Endodermal cell (in vitro differentiated cells): ENCODE measurements around the gene AMN1. TPM values are rescaled to one million over a fixed set of nuclear protein-coding genes. Genes with fewer than 3 reads are reported as not detected.

ENCODE experiments used
- DNase-seq: peaks from one replicate; pipeline ENCODE4 v3.0.0-alpha.2; 2017
- H3K27ac ChIP-seq: 2 replicates; pipeline ENCODE4 v1.5.1; 2013; ENCODE audit warnings: mild to moderate bottlenecking, low read depth, low read length, moderate library complexity
- H3K27me3 ChIP-seq: 2 replicates; pipeline ENCODE4 v1.6.1; 2013; ENCODE audit warnings: mild to moderate bottlenecking, low read length, moderate library complexity; ENCODE audit not compliant: insufficient read depth, control insufficient read depth, poor library complexity, severe bottlenecking
- H3K36me3 ChIP-seq: 2 replicates; pipeline ENCODE4 v1.7.0; 2013; ENCODE audit warnings: mild to moderate bottlenecking, low read length, moderate library complexity; ENCODE audit not compliant: control insufficient read depth, insufficient read depth
- H3K4me1 ChIP-seq: one replicate; pipeline ENCODE4 v1.7.0; 2013; ENCODE audit warnings: low read length; ENCODE audit not compliant: control insufficient read depth, insufficient read depth
- H3K4me3 ChIP-seq: 2 replicates; pipeline ENCODE4 v1.5.1; 2013; ENCODE audit warnings: mild to moderate bottlenecking, low read length, moderate library complexity
- H3K9ac ChIP-seq: 2 replicates; pipeline ENCODE4 v1.6.1; 2013; ENCODE audit warnings: mild to moderate bottlenecking, low read length, moderate library complexity; ENCODE audit not compliant: poor library complexity, severe bottlenecking; ENCODE audit errors: extremely low read depth
- H3K9me3 ChIP-seq: 2 replicates; pipeline ENCODE4 v1.6.1; 2013; ENCODE audit warnings: mild to moderate bottlenecking, low read length, moderate library complexity; ENCODE audit not compliant: control insufficient read depth
- H3K27ac Mint-ChIP-seq: 2 replicates; pipeline ENCODE4 v1.8.0; 2020; ENCODE audit warnings: mixed read lengths
- H3K27me3 Mint-ChIP-seq: 2 replicates; pipeline ENCODE4 v1.8.0; 2021; ENCODE audit warnings: mild to moderate bottlenecking, mixed read lengths; ENCODE audit not compliant: insufficient read depth
- H3K36me3 Mint-ChIP-seq: 2 replicates; pipeline ENCODE4 v1.8.0; 2020; ENCODE audit warnings: low read depth, mixed read lengths
- H3K4me1 Mint-ChIP-seq: 2 replicates; pipeline ENCODE4 v1.8.0; 2020; ENCODE audit warnings: mixed read lengths
- H3K4me3 Mint-ChIP-seq: 2 replicates; pipeline ENCODE4 v1.8.0; 2020; ENCODE audit warnings: mild to moderate bottlenecking, moderate library complexity, mixed read lengths
- H3K9me3 Mint-ChIP-seq: 2 replicates; pipeline ENCODE4 v1.8.0; 2020; ENCODE audit warnings: mild to moderate bottlenecking, mixed read lengths
- CTCF ChIP-seq: fragments of 200-600 bp; sonication (generic); conservative IDR thresholded peaks from 2 replicates; pipeline ENCODE4 v1.5.0; 2021; ENCODE audit warnings: antibody characterized with exemption, mild to moderate bottlenecking
- WGBS, 2 experiments: methylation state at CpG; one replicate each; pipeline versions ENCODE4 v1.1.5 to v1.1.7; 2013; ENCODE audit warnings: missing lambda C conversion rate in 2 of 2, mixed read lengths in 1 of 2; ENCODE audit not compliant: insufficient coverage in 1 of 2, insufficient read length in 1 of 2; 5-methylcytosine and 5-hydroxymethylcytosine counted together
- total RNA-seq, 2 donors: library from RNA; stranded (reverse); fragmentation: NEBNext Ultra II Directional in 1 of 2; extraction: Animal tissue kit (Norgen Biotek cat#: 25700) in 1 of 2; gene quantifications; 2 replicates in 1 of 2; 3 replicates in 1 of 2; pipeline ENCODE4 v1.2.1, GENCODE V29; 2021

The AMN1 gene
- total RNA-seq, 2 donors from 2014 or later: 12.5 to 15.2 TPM

- 53 to 65% methylated on average over 4 to 5 of the region's 5 CpGs for WGBS, 2 experiments
- peak overlapping the region; percentile 46 for H3K4me3 ChIP-seq
- no peak for TF ChIP-seq CTCF
- Mint-ChIP-seq H3K36me3 (peaks cover 33% of the 10 kb centered on the region), H3K9me3 (peaks cover 45% of the 10 kb centered on the region), H3K27ac (peak overlapping the region; percentile 93), H3K27me3 (no peaks in the 10 kb centered on the region), H3K4me3 (no peak overlapping the region), H3K4me1 (peaks cover 18% of the 10 kb centered on the region)
- peak overlapping the region; percentile 53 for H3K9ac ChIP-seq
- H3K9me3 ChIP-seq: peaks cover 32% of the 10 kb centered on the region
- H3K27me3 ChIP-seq: no peaks in the 10 kb centered on the region
- peaks cover 2% of the 10 kb centered on the region for H3K4me1 ChIP-seq
- no peaks in the 10 kb centered on the region for H3K36me3 ChIP-seq
- no peak for DNase-seq
- peak overlapping the region; percentile 58 for H3K27ac ChIP-seq
These were observed 13.5 kb downstream of the AMN1 start for GRCh38 chr12:31715283-31715825.

DNA sequence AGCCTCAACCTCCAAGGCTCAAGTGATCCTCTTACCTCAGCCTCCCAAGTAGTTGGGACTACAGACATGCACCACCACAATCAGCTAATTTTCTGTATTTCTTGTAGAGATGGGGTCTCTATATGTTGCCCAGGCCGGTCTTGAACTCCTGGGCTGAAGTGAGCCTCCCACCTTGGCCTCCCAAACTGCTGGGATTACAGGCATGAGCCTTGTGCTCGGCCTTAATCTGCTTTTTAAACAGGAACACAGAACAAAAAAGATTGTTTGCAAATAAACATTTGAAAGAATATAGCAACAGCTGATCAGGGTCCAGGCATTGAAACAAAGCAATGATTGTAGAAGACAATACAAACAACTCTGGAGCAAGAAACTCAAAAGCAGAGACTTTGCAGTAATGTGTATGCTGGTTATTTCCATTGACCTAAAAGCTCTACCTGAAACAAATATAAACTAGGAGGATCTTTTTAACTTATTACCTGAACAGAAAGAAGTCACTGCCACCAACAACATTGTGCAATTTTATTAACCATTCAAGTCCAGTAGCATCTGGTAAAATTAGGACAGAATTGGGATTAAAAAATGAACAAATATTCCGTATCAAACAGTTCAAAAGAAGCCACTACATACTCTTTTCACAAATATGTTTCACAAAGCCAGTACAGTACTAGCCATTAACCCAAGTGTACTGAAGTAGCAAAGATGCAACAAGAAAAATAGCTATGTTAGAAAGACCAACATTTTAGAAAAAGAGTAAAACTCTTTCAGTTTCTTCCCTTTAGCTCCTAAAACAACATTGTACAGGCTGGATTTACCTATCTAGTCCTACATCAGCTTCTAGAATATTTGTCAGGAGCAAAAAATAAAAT is 14.2 kb downstream of the AMN1 start:
- no peaks in the 10 kb centered on the region for H3K27me3 Mint-ChIP-seq

DNA sequence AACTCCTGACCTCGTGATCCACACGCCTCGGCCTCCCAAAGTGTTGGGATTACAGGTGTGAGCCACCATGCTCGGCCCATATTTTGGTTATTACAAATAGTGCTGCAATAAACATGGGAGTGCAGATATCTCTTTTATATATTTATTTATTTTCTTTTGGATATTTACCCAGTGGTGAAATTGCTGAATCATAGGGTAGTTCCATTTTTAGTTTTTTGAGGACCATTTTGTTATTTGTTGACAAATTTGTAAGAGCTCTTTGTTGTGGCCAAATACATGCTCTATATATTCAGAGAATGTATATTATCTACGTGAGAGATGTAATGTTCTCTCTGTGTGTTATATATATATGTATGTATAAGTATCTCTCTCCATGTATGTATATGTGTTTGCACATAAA is 15.9 kb downstream of the AMN1 start:
- H3K27me3 ChIP-seq: no peaks in the 10 kb centered on the region
- TF ChIP-seq CTCF: no peak
- peaks cover 45% of the 10 kb centered on the region for H3K9me3 ChIP-seq
- H3K4me3 Mint-ChIP-seq: no peak overlapping the region
- H3K27ac Mint-ChIP-seq: no peak overlapping the region
- peaks cover 52% of the 10 kb centered on the region for H3K9me3 Mint-ChIP-seq
- peaks cover 32% of the 10 kb centered on the region for H3K36me3 Mint-ChIP-seq
- H3K4me1 Mint-ChIP-seq: peaks cover 14% of the 10 kb centered on the region
- WGBS, 2 experiments: 63 to 96% methylated on average over 2 to 4 of the region's 5 CpGs
- H3K27ac ChIP-seq: no peak overlapping the region
- no peak overlapping the region for H3K4me3 ChIP-seq
- H3K27me3 Mint-ChIP-seq: no peaks in the 10 kb centered on the region
- no peak for DNase-seq
- no peaks in the 10 kb centered on the region for H3K36me3 ChIP-seq
- no peak overlapping the region for H3K9ac ChIP-seq
- no peaks in the 10 kb centered on the region for H3K4me1 ChIP-seq

More for the DNA sequence above, 14.2 kb downstream of the AMN1 start:
- H3K9me3 ChIP-seq: peaks cover 33% of the 10 kb centered on the region
- H3K27me3 ChIP-seq: no peaks in the 10 kb centered on the region
- H3K9me3 Mint-ChIP-seq: peaks cover 51% of the 10 kb centered on the region
- no peak overlapping the region for H3K9ac ChIP-seq
- no peak overlapping the region for H3K4me3 ChIP-seq
- H3K36me3 ChIP-seq: no peaks in the 10 kb centered on the region
- WGBS, 2 experiments: 94 to 100% methylated on average over 1 to 3 of the region's 3 CpGs
- TF ChIP-seq CTCF: no peak
- H3K36me3 Mint-ChIP-seq: peaks cover 33% of the 10 kb centered on the region
- H3K4me1 Mint-ChIP-seq: peaks cover 18% of the 10 kb centered on the region
- H3K4me1 ChIP-seq: peaks cover 2% of the 10 kb centered on the region
- H3K27ac Mint-ChIP-seq: peak overlapping the region; percentile 93
- no peak overlapping the region for H3K4me3 Mint-ChIP-seq
- DNase-seq: no peak
- no peak overlapping the region for H3K27ac ChIP-seq
